Measurements from ENCODE around the gene PAFAH1B2. TPM values are rescaled to one million over a fixed set of nuclear protein-coding genes. Genes with fewer than 3 reads are reported as not detected.

PAFAH1B2 gene, protein sequence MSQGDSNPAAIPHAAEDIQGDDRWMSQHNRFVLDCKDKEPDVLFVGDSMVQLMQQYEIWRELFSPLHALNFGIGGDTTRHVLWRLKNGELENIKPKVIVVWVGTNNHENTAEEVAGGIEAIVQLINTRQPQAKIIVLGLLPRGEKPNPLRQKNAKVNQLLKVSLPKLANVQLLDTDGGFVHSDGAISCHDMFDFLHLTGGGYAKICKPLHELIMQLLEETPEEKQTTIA
- total RNA-seq = 100 to 1,000 TPM in 1 of 8 experiments, 10 to 100 TPM in 7; 56.8 to 115 (median 75.8) TPM

GRCh38 chr11:117143871-117144476 is at the start of gene PAFAH1B2:
Gene PAFAH1B2, plus strand, starts transcription at chr11:117144287. Its CDS starts 8,161 bp downstream, at chr11:117152448.
- WGBS, 10 experiments = 0 to 3% (median 0%) methylated on average over 1 to 8 of the region's 48 CpGs; no CpG with 5 or more reads in 4 of the 10 experiments
- H3K4me1 ChIP-seq (replicated peaks in 1 of 2) = peaks cover 8 to 16% of the 10 kb centered on the region in 2 donors
- peak; percentile 90 to 96 (median 94) for ATAC-seq (replicated peaks in 6 of 8)
- H3K4me3 ChIP-seq = peak within 1 kb of the TSS; percentile 70 to 92 (median 86)
- in situ Hi-C loops (cut with MboI; ENCODE audit: low pct_unique_long_range_greater_than_20kb in 2 of 9, low sequenced_read_pairs in 9 of 9, unreplicated experiment in 9 of 9) = no loop called here
- H3K27ac ChIP-seq = peak within 1 kb of the TSS; percentile 93

DNA sequence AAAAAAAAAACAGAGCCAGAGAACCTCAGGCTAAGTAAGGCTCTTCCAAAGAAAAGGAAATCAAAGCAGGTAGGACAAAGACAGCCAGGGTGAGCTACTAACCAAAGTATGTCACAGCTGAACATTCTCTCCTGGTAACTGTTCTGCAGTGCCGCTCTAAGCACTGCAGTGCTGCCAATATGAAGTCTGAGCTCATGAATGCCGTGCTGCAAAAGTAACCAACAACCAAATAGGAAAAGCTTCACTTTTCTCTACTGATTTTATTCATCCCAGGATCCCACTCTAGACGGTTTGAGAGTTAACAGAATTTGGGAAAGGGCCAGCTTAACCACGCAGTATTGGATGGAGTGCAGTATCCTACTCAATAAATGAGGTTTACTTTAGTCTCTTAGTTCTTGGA is 49.3 kb upstream of the PAFAH1B2 start:
- Histone ChIP-seq H3K27ac (no peak overlapping the region), H3K4me3 (no peak overlapping the region)
- in situ Hi-C loops (cut with MboI; ENCODE audit: low pct_unique_long_range_greater_than_20kb in 2 of 9, low sequenced_read_pairs in 9 of 9, unreplicated experiment in 9 of 9) = loop anchor here in 1 of 9 experiments (25.0 kb wide), 1 partner anchor 107 kb away; no protein-coding TSS in a partner anchor

GRCh38 chr11:117095284-117096161 is 48.6 kb upstream of the PAFAH1B2 start:
- ATAC-seq (replicated peaks in 6 of 8) = peak in 3 of 8 experiments; percentile 12 to 45 (median 28)
- peak overlapping the region in 2 of 5 donors; percentile 96 to 99 for H3K4me3 ChIP-seq
- 16 to 90% (median 46%) methylated on average over 3 to 8 of the region's 9 CpGs; no CpG with 5 or more reads in 2 of the 10 experiments for WGBS, 10 experiments
- no peak overlapping the region for H3K27ac ChIP-seq
- in situ Hi-C loops (cut with MboI; ENCODE audit: low pct_unique_long_range_greater_than_20kb in 2 of 9, low sequenced_read_pairs in 9 of 9, unreplicated experiment in 9 of 9) = loop anchor here in 1 of 9 experiments (25.0 kb wide), 1 partner anchor 108 kb away; no protein-coding TSS in a partner anchor
- H3K4me1 ChIP-seq (replicated peaks in 1 of 2) = peaks cover 26 to 34% of the 10 kb centered on the region in 2 donors

More for the DNA sequence above, 49.3 kb upstream of the PAFAH1B2 start:
- ATAC-seq (replicated peaks in 6 of 8) = peak in 1 of 8 experiments; percentile 8
- 28 to 100% (median 73%) methylated on average over 1 to 4 of the region's 4 CpGs; no CpG with 5 or more reads in 1 of the 10 experiments for WGBS, 10 experiments
- H3K4me1 ChIP-seq (replicated peaks in 1 of 2) = peaks cover 26 to 34% of the 10 kb centered on the region in 2 donors

- H3K4me3 ChIP-seq = peak overlapping the region; percentile 84 to 99 (median 96)
- 0 to 61% (median 42%) methylated on average over 1 to 5 of the region's 6 CpGs; no CpG with 5 or more reads in 1 of the 10 experiments for WGBS, 10 experiments
- in situ Hi-C loops (cut with MboI; ENCODE audit: low pct_unique_long_range_greater_than_20kb in 2 of 9, low sequenced_read_pairs in 9 of 9, unreplicated experiment in 9 of 9) = loop anchor here in 1 of 9 experiments (25.0 kb wide), 1 partner anchor 109 kb away; no protein-coding TSS in a partner anchor
- H3K4me1 ChIP-seq (replicated peaks in 1 of 2) = peaks cover 26 to 34% of the 10 kb centered on the region in 2 donors
- no peak for ATAC-seq (replicated peaks in 6 of 8)
- no peak overlapping the region for H3K27ac ChIP-seq
These were observed 47.7 kb upstream of the PAFAH1B2 start for GRCh38 chr11:117096201-117096991.

DNA sequence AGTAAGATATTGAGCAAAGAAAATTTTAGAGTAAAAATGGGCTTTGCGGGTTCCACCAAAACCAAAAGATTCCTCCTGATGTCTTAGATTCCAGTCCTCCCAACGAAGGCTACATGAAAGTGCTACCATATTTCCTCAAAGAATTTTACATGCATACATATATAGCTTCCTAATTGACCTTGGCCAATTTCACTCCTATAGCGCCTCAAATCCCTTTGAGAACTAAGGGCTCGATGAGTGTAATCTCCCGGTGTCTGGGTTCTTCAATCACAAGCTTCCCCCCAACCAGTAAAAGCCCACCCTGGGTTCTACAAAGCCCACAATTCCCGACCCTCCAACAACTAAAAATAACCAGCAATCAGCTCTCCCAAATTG is 47.1 kb upstream of the PAFAH1B2 start:
- Histone ChIP-seq H3K27ac (no peak overlapping the region), H3K4me1 (replicated peaks in 1 of 2) (peaks cover 26 to 34% of the 10 kb centered on the region in 2 donors), H3K4me3 (peak overlapping the region; percentile 84 to 99 (median 96))
- in situ Hi-C loops (cut with MboI; ENCODE audit: low pct_unique_long_range_greater_than_20kb in 2 of 9, low sequenced_read_pairs in 9 of 9, unreplicated experiment in 9 of 9) = loop anchor here in 1 of 9 experiments (25.0 kb wide), 1 partner anchor 110 kb away; no protein-coding TSS in a partner anchor
- 17 to 80% (median 43%) methylated on average over 1 to 6 of the region's 6 CpGs; no CpG with 5 or more reads in 3 of the 10 experiments for WGBS, 10 experiments
- no peak for ATAC-seq (replicated peaks in 6 of 8)

- ATAC-seq (replicated peaks in 6 of 8) = peak; percentile 9 to 66 (median 58)
- peak overlapping the region; percentile 84 to 99 (median 96) for H3K4me3 ChIP-seq
- WGBS, 10 experiments = 0 to 7% methylated on average over 2 to 4 of the region's 65 CpGs; no CpG with 5 or more reads in 8 of the 10 experiments
- in situ Hi-C loops (cut with MboI; ENCODE audit: low pct_unique_long_range_greater_than_20kb in 2 of 9, low sequenced_read_pairs in 9 of 9, unreplicated experiment in 9 of 9) = loop anchor here in 1 of 9 experiments (25.0 kb wide), 1 partner anchor 110 kb away; no protein-coding TSS in a partner anchor
- peak overlapping the region; percentile 90 to 95 for H3K27ac ChIP-seq
- H3K4me1 ChIP-seq (replicated peaks in 1 of 2) = peaks cover 26 to 34% of the 10 kb centered on the region in 2 donors
These were observed 46.5 kb upstream of the PAFAH1B2 start for GRCh38 chr11:117097389-117098268.

GRCh38 chr11:117098269-117099232 is 45.5 kb upstream of the PAFAH1B2 start, which contains the start of gene SIK3:
Gene SIK3, minus strand, starts transcription at chr11:117098428. Its CDS starts 13 bp downstream, at chr11:117098415.
- WGBS, 10 experiments = 7 to 88% (median 33%) methylated on average over 1 to 7 of the region's 78 CpGs; no CpG with 5 or more reads in 2 of the 10 experiments
- Histone ChIP-seq H3K4me1 (replicated peaks in 1 of 2) (peaks cover 26 to 34% of the 10 kb centered on the region in 2 donors), H3K27ac (peak within 1 kb of the TSS; percentile 90 to 95), H3K4me3 (peak within 1 kb of the TSS; percentile 84 to 99 (median 96))
- ATAC-seq (replicated peaks in 6 of 8) = peak; percentile 76 to 91 (median 87)
- in situ Hi-C loops (cut with MboI; ENCODE audit: low pct_unique_long_range_greater_than_20kb in 2 of 9, low sequenced_read_pairs in 9 of 9, unreplicated experiment in 9 of 9) = loop anchor here in 1 of 9 experiments (25.0 kb wide), 1 partner anchor 111 kb away; no protein-coding TSS in a partner anchor

- Histone ChIP-seq H3K4me3 (no peak overlapping the region), H3K4me1 (replicated peaks in 1 of 2) (peaks cover 26 to 30% of the 10 kb centered on the region in 2 donors), H3K27ac (no peak overlapping the region)
- no peak for ATAC-seq (replicated peaks in 6 of 8)
- 79 to 100% (median 90%) methylated on average over 1 to 2 of the region's 2 CpGs; no CpG with 5 or more reads in 3 of the 10 experiments for WGBS, 10 experiments
- in situ Hi-C loops (cut with MboI; ENCODE audit: low pct_unique_long_range_greater_than_20kb in 2 of 9, low sequenced_read_pairs in 9 of 9, unreplicated experiment in 9 of 9) = loop anchor here in 8 of 9 experiments (10.0 to 25.0 kb wide), 6 partner anchors 112 to 312 kb away; partner anchors contain the start of genes APOA5 (in 1 of the 8) and ZPR1 (in 1 of the 8)
These were observed 44.4 kb upstream of the PAFAH1B2 start for GRCh38 chr11:117099696-117100095.

- in situ Hi-C loops (cut with MboI; ENCODE audit: low pct_unique_long_range_greater_than_20kb in 2 of 9, low sequenced_read_pairs in 9 of 9, unreplicated experiment in 9 of 9) = loop anchor here in 8 of 9 experiments (10.0 to 25.0 kb wide), 5 partner anchors 213 to 313 kb away; partner anchors contain the start of genes APOA5 (in 1 of the 8) and ZPR1 (in 1 of the 8)
- Histone ChIP-seq H3K27ac (no peak overlapping the region), H3K4me3 (no peak overlapping the region), H3K4me1 (replicated peaks in 1 of 2) (peaks cover 21 to 22% of the 10 kb centered on the region in 2 donors)
- ATAC-seq (replicated peaks in 6 of 8) = no peak
- WGBS, 10 experiments = 76 to 100% (median 93%) methylated on average over 1 to 3 of the region's 3 CpGs
These were observed 43.5 kb upstream of the PAFAH1B2 start for GRCh38 chr11:117100556-117100955.

Data from motor neuron (in vitro differentiated cells).